ENCODE data around the gene ZNF80. TPM values are rescaled to one million over a fixed set of nuclear protein-coding genes. Genes with fewer than 3 reads are reported as not detected.
"Not testable (repeated sequence)": the region's sequence is repeated elsewhere in the genome, so short reads cannot be mapped to it uniquely, and the experiment has no call there.

The ZNF80 gene
- not detected in 3 replicates for polyA plus RNA-seq
- not detected for polyA plus RNA-seq (2011; ENCODE audit: low read depth)
- not detected in 2 replicates for polyA plus RNA-seq (2011; cell fraction: cytosol; rRNA removed)
- not detected in 2 replicates for polyA plus RNA-seq (2011; cell fraction: nucleus; rRNA removed)
- not detected in 2 replicates for polyA plus RNA-seq (2012; ENCODE audit: low replicate concordance)
- polyA minus RNA-seq = not detected in 3 replicates
- polyA minus RNA-seq (2011; cell fraction: cytosol; rRNA and poly(A)+ RNA removed) = not detected
- not detected in 2 replicates for polyA minus RNA-seq (2011; cell fraction: nucleus; rRNA and poly(A)+ RNA removed)

- H3K4me3 ChIP-seq (ENCODE audit: control insufficient read depth in 2 of 3, extremely low read depth in 1 of 3, insufficient read depth in 2 of 3, low read depth in 1 of 3, low read length in 3 of 3); DNase-seq (ENCODE audit: low read depth, low spot score); H3K9me3 ChIP-seq (ENCODE audit: control insufficient read depth, low read depth, low read length); H2AFZ ChIP-seq (ENCODE audit: control insufficient read depth, low read length); dilution Hi-C loops (cut with MboI; ENCODE audit: extremely low pct_ligation_motif_present, low sequenced_read_pairs); H3K4me1 ChIP-seq (ENCODE audit: control insufficient read depth, extremely low read depth, insufficient read depth, low read length); H3K4me2 ChIP-seq (ENCODE audit: control insufficient read depth, extremely low read depth, insufficient read depth, low read depth, low read length); H3K79me2 ChIP-seq (ENCODE audit: control insufficient read depth, insufficient read depth, low read length); FAIRE-seq; H3K27me3 ChIP-seq (ENCODE audit: control insufficient read depth, extremely low read depth, insufficient read depth, low read length); H3K9ac ChIP-seq (ENCODE audit: control insufficient read depth, extremely low read depth, insufficient read depth, low read length); H3K36me3 ChIP-seq (ENCODE audit: control insufficient read depth in 2 of 2, extremely low read depth in 1 of 2, insufficient read depth in 2 of 2, low read length in 2 of 2); H4K20me1 ChIP-seq (ENCODE audit: control insufficient read depth, extremely low read depth, insufficient read depth, low read length); H3K9me1 ChIP-seq (ENCODE audit: control insufficient read depth, extremely low read depth, insufficient read depth, low read length); H3K27ac ChIP-seq (ENCODE audit: control insufficient read depth, insufficient read depth, low read length): not testable (repeated sequence)
Measured at GRCh38 chr3:114237478-114237877, at the start of gene ZNF80. Gene ZNF80 (minus strand): TSS chr3:114237578. CDS start chr3:114237074, 504 bp downstream.

DNA sequence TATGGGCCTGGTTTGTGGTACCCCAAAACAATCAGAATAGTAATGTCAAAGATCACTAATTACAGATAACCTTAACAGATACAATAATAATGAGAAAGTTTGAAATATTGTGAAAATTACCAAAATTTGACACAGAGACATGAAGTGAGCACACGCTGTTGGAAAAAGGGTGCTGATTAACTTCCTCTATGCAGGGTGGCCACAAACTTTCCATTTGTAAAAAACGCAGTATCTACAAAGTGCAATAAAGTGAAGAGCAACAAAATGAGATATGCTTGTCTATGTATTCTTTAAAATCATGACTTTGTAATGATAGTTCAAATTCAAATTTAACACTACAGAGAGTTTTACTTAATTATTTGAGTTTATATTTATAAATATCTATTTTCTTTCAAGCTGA is 48.9 kb upstream of the ZNF80 start:
- Histone ChIP-seq H3K4me2 (ENCODE audit: control insufficient read depth, extremely low read depth, insufficient read depth, low read depth, low read length) (no peak overlapping the region), H3K27ac (ENCODE audit: control insufficient read depth, insufficient read depth, low read length) (no peak overlapping the region), H3K4me3 (ENCODE audit: control insufficient read depth in 2 of 3, extremely low read depth in 1 of 3, insufficient read depth in 2 of 3, low read depth in 1 of 3, low read length in 3 of 3) (no peak overlapping the region), H3K9me3 (ENCODE audit: control insufficient read depth, low read depth, low read length) (no peaks in the 10 kb centered on the region), H3K9me1 (ENCODE audit: control insufficient read depth, extremely low read depth, insufficient read depth, low read length) (no peaks in the 10 kb centered on the region), H3K79me2 (ENCODE audit: control insufficient read depth, insufficient read depth, low read length) (no peaks in the 10 kb centered on the region), H3K4me1 (ENCODE audit: control insufficient read depth, extremely low read depth, insufficient read depth, low read length) (no peaks in the 10 kb centered on the region), H3K36me3 (ENCODE audit: control insufficient read depth in 2 of 2, extremely low read depth in 1 of 2, insufficient read depth in 2 of 2, low read length in 2 of 2) (no peaks in the 10 kb centered on the region), H4K20me1 (ENCODE audit: control insufficient read depth, extremely low read depth, insufficient read depth, low read length) (no peaks in the 10 kb centered on the region), H3K27me3 (ENCODE audit: control insufficient read depth, extremely low read depth, insufficient read depth, low read length) (no peaks in the 10 kb centered on the region), H3K9ac (ENCODE audit: control insufficient read depth, extremely low read depth, insufficient read depth, low read length) (no peak overlapping the region), H2AFZ (ENCODE audit: control insufficient read depth, low read length) (no peak overlapping the region)
- TF ChIP-seq EZH2 (IDR thresholded peaks at IDR 0.05; ENCODE audit: low read length) = no peak
- TF ChIP-seq, protein P1, sequence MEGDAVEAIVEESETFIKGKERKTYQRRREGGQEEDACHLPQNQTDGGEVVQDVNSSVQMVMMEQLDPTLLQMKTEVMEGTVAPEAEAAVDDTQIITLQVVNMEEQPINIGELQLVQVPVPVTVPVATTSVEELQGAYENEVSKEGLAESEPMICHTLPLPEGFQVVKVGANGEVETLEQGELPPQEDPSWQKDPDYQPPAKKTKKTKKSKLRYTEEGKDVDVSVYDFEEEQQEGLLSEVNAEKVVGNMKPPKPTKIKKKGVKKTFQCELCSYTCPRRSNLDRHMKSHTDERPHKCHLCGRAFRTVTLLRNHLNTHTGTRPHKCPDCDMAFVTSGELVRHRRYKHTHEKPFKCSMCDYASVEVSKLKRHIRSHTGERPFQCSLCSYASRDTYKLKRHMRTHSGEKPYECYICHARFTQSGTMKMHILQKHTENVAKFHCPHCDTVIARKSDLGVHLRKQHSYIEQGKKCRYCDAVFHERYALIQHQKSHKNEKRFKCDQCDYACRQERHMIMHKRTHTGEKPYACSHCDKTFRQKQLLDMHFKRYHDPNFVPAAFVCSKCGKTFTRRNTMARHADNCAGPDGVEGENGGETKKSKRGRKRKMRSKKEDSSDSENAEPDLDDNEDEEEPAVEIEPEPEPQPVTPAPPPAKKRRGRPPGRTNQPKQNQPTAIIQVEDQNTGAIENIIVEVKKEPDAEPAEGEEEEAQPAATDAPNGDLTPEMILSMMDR (optimal IDR thresholded peaks at IDR 0.05 in 1 of 3, IDR thresholded peaks at IDR 0.05 in 1 of 3, conservative IDR thresholded peaks at IDR 0.05 in 1 of 3; ENCODE audit: extremely low read depth in 1 of 3, insufficient read depth in 2 of 3, low read length in 3 of 3) = no peak
- DNase-seq (ENCODE audit: low read depth, low spot score) (no peak), FAIRE-seq (no peak)
- dilution Hi-C loops (cut with MboI; ENCODE audit: extremely low pct_ligation_motif_present, low sequenced_read_pairs) = no loop called here

Data from keratinocyte (primary cell).